Astrocyte of the cerebellum (primary cell): ENCODE data around the gene MAPT.
"Not testable (repeated sequence)": the region's sequence is repeated elsewhere in the genome, so short reads cannot be mapped to it uniquely, and the experiment has no call there.

ENCODE experiments used
- DNase-seq: peaks from one replicate; pipeline ENCODE4 v3.0.0-alpha.2; 2011; ENCODE audit warnings: low read depth
- H3K4me3 ChIP-seq: 2 replicates; pipeline ENCODE4 v1.5.1; 2011; ENCODE audit warnings: mild to moderate bottlenecking, low read depth, low read length, moderate library complexity
- in situ Hi-C: cut with HindIII; loops from 2 replicates; pipeline ENCODE4 v1.10.0; 2017; ENCODE audit warnings: low sequenced_read_pairs
- TF ChIP-seq, protein P1 (sequence below): IDR thresholded peaks from 2 replicates; pipeline ENCODE4 v1.5.1; 2012; ENCODE audit warnings: low read length, low read depth, moderate library complexity, mild to moderate bottlenecking; ENCODE audit errors: missing control alignments

Gene MAPT

DNA sequence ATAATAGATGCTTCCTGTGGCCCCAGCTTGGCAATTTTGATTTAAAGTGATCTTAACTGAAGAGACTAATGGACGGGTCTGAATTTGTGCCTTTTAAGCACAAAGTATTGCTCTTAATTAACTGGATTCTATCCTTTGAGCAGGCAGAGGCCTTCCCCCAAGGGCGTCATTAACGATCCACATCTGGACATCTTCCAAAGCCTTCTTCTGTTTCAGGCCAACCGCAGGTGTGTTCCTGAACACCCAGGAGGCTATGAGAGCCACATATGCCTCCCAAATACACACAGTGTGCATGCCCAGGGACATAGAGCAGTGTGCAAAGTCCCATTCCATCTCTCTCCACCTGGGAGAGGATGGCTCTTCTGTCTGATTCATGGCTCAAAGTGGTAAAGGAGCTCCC lies 42.3 kb downstream of the MAPT start:
- TF ChIP-seq, protein P1, sequence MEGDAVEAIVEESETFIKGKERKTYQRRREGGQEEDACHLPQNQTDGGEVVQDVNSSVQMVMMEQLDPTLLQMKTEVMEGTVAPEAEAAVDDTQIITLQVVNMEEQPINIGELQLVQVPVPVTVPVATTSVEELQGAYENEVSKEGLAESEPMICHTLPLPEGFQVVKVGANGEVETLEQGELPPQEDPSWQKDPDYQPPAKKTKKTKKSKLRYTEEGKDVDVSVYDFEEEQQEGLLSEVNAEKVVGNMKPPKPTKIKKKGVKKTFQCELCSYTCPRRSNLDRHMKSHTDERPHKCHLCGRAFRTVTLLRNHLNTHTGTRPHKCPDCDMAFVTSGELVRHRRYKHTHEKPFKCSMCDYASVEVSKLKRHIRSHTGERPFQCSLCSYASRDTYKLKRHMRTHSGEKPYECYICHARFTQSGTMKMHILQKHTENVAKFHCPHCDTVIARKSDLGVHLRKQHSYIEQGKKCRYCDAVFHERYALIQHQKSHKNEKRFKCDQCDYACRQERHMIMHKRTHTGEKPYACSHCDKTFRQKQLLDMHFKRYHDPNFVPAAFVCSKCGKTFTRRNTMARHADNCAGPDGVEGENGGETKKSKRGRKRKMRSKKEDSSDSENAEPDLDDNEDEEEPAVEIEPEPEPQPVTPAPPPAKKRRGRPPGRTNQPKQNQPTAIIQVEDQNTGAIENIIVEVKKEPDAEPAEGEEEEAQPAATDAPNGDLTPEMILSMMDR: no peak
- DNase-seq: no peak
- in situ Hi-C loops: no loop called here
- H3K4me3 ChIP-seq: no peak overlapping the region

- in situ Hi-C loops, DNase-seq, H3K4me3 ChIP-seq: not testable (repeated sequence)
These were observed 42.8 kb downstream of the MAPT start for GRCh38 chr17:45937186-45937585.

DNA sequence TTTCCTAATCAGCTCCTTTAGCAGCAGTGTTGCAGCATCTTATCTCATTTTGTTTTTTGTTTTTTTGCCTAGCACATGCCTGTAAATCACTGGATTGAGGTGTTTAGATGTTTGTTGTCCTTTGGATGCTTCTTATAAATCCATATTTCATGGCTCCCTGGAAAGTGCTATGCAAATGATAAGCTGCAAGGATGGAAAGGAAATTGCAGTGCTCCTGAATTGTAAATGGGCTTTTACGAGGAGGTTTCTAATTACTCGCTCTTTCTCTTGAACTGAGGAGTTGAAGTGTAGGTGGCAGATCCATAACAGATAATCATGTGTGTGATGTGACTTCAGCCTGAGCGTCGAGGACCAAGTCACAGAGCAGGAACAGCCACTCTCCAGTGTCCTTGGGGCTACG lies 45.0 kb downstream of the MAPT start:
- H3K4me3 ChIP-seq: no peak overlapping the region
- DNase-seq: no peak
- TF ChIP-seq, protein P1: no peak
- in situ Hi-C loops: no loop called here

DNA sequence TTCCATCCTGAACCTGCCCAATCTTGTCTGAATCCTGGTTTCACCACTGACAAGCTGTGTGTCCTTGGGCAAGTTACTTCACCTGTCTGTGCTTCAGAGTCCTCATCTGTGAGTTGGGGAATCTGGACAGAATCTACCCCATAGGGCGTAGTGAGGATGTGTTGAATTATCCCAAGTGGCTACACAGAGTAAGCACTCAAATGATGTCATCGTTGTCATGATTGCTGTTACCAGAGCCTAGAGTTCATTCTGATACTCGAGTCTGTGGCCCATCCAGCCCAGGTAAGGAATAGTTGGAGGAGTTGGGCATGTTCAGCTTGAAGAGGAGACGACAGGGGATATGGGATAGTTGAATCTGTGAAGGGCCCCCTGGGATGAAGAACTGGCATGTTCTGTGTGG lies 45.9 kb downstream of the MAPT start:
- H3K4me3 ChIP-seq: no peak overlapping the region
- TF ChIP-seq, protein P1: no peak
- in situ Hi-C loops: no loop called here
- no peak for DNase-seq

GRCh38 chr17:45940826-45941225 lies 46.5 kb downstream of the MAPT start:
- no peak for DNase-seq
- H3K4me3 ChIP-seq: no peak overlapping the region
- in situ Hi-C loops: no loop called here
- TF ChIP-seq, protein P1: no peak

- H3K4me3 ChIP-seq: no peak overlapping the region
- no peak for DNase-seq
- TF ChIP-seq, protein P1: no peak
- in situ Hi-C loops: no loop called here
These were observed 47.0 kb downstream of the MAPT start for GRCh38 chr17:45941395-45941794.

DNA sequence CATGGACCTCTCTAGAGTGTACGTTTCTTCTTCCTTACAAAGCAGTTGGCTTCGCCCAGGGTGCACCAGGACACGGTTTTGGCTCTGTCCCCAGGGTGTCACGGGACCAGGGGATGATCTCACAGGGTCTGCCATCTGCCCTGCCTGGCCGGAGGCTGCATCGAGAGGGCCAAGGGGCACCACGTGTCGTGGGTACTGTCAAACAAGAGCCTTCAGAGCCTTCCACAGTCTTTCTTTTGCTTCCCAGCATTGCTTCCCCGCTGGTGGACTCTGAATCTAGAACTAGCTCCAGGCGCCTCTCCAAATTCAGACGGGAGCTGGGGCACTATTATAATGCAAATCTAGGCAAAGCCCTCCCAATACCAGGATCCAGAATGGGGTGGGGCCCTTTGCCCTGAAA lies 47.9 kb downstream of the MAPT start:
- in situ Hi-C loops: no loop called here
- no peak overlapping the region for H3K4me3 ChIP-seq
- DNase-seq: no peak
- TF ChIP-seq, protein P1: no peak
